ENCODE data around the gene MASTL. TPM values are rescaled to one million over a fixed set of nuclear protein-coding genes. Genes with fewer than 3 reads are reported as not detected.

MASTL gene
- total RNA-seq: 10 to 100 TPM in 1 of 4 donors, 1 to 10 TPM in 3; 3.8 to 13.8 (median 7.5) TPM

DNA sequence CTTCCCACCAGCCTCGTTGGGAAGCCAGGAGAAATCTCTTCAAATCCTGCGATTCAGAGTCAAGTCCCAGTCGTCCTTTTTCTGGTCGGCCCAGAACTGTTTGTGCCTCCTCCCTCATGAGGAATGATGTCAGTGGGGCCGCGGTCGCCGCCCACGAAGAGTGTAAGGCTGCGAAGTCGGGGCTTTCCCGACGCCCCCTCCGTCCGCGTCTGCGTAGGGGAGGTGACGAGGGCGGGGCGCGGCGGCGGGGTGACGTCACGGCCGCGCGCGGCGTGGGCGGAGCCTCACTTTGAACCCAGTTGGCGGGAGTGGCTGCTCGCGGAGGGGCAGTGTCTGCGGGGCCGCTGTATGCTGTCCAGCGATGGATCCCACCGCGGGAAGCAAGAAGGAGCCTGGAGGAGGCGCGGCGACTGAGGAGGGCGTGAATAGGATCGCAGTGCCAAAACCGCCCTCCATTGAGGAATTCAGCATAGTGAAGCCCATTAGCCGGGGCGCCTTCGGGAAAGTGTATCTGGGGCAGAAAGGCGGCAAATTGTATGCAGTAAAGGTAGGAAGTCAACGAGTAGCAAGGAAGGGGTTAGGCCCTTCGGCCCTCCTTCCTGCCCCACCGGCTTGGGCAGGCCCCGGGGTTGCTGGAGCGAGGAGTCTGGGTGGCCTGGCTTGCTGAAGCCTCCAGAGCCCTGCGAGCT lies at the start of gene MASTL:
MASTL (plus strand) TSS at position 287 of the 689 bp plus-strand sequence; CDS start at position 362, 75 bp downstream.
- TF ChIP-seq, protein P1, sequence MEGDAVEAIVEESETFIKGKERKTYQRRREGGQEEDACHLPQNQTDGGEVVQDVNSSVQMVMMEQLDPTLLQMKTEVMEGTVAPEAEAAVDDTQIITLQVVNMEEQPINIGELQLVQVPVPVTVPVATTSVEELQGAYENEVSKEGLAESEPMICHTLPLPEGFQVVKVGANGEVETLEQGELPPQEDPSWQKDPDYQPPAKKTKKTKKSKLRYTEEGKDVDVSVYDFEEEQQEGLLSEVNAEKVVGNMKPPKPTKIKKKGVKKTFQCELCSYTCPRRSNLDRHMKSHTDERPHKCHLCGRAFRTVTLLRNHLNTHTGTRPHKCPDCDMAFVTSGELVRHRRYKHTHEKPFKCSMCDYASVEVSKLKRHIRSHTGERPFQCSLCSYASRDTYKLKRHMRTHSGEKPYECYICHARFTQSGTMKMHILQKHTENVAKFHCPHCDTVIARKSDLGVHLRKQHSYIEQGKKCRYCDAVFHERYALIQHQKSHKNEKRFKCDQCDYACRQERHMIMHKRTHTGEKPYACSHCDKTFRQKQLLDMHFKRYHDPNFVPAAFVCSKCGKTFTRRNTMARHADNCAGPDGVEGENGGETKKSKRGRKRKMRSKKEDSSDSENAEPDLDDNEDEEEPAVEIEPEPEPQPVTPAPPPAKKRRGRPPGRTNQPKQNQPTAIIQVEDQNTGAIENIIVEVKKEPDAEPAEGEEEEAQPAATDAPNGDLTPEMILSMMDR (IDR thresholded peaks at IDR 0.05): peak in 1 of 6 experiments; percentile 24
- peak in 3 of 4 donors; percentile 77 to 95 (median 90) for TF ChIP-seq POLR2A (IDR thresholded peaks at IDR 0.05)
- peak within 1 kb of the TSS; percentile 74 to 97 (median 84) for H3K4me3 ChIP-seq
- H3K27me3 ChIP-seq: no peaks in the 10 kb centered on the region
- peaks cover 0 to 26% (median 0%) of the 10 kb centered on the region in 3 donors for H3K36me3 ChIP-seq
- peaks cover 11 to 56% (median 13%) of the 10 kb centered on the region in 3 donors for H3K4me1 ChIP-seq
- 0 to 1% methylated on average over 21 to 26 of the region's 55 CpGs for WGBS, 2 donors
- H3K9me3 ChIP-seq: no peaks in the 10 kb centered on the region
- H3K27ac ChIP-seq: peak within 1 kb of the TSS; percentile 97 to 100 (median 100)
- DNase-seq: peak; percentile 75
- intact Hi-C loops (cut with DNase I): no loop called here

- DNase-seq: no peak
- 89 to 91% methylated on average over 3 of the region's 3 CpGs for WGBS, 2 donors
- Histone ChIP-seq H3K9me3 (peaks cover 0 to 6% (median 0%) of the 10 kb centered on the region in 3 donors), H3K36me3 (peaks cover 6 to 79% (median 20%) of the 10 kb centered on the region in 3 donors), H3K4me3 (no peak overlapping the region), H3K4me1 (no peaks in the 10 kb centered on the region), H3K27me3 (no peaks in the 10 kb centered on the region), H3K27ac (no peak overlapping the region)
- intact Hi-C loops (cut with DNase I): no loop called here
- TF ChIP-seq, protein P1 (IDR thresholded peaks at IDR 0.05): no peak
- TF ChIP-seq POLR2A (IDR thresholded peaks at IDR 0.05): no peak
Measured at GRCh38 chr10:27108165-27108564, 47.0 kb upstream of the MASTL start.

GRCh38 chr10:27134371-27134770 lies 20.8 kb upstream of the MASTL start:
- peaks cover 4 to 100% (median 20%) of the 10 kb centered on the region in 3 donors for H3K36me3 ChIP-seq
- intact Hi-C loops (cut with DNase I): no loop called here
- no peaks in the 10 kb centered on the region for H3K9me3 ChIP-seq
- no peaks in the 10 kb centered on the region for H3K27me3 ChIP-seq
- H3K27ac ChIP-seq: no peak overlapping the region
- TF ChIP-seq, protein P1 (IDR thresholded peaks at IDR 0.05): no peak
- TF ChIP-seq POLR2A (IDR thresholded peaks at IDR 0.05): no peak
- DNase-seq: no peak
- no peak overlapping the region for H3K4me3 ChIP-seq
- 85 to 90% methylated on average over 3 of the region's 3 CpGs for WGBS, 2 donors
- no peaks in the 10 kb centered on the region for H3K4me1 ChIP-seq

DNA sequence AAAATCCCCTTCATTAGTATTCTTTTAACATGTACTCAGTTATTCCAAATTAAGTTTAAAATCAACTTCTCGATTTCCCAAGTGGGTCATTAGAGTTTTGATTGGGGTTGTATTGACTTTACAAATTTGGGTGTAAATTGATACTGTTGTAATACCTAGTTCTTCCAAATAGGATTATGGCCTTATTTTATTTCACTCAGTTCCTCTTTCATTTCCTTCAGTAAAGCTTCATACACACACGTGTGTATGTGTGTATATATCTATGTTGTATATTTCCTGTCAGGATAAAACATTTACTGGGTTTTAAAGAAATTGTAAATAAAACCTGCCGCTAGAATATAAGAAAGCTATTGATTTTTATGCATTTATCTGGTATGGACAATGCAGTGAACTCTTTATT lies 16.9 kb upstream of the MASTL start:
- no peak for DNase-seq
- WGBS, 2 donors: 81 to 91% methylated on average over 3 of the region's 3 CpGs
- H3K27ac ChIP-seq: no peak overlapping the region
- H3K27me3 ChIP-seq: no peaks in the 10 kb centered on the region
- intact Hi-C loops (cut with DNase I): no loop called here
- H3K36me3 ChIP-seq: peaks cover 0 to 98% (median 10%) of the 10 kb centered on the region in 3 donors
- H3K4me3 ChIP-seq: no peak overlapping the region
- TF ChIP-seq POLR2A (IDR thresholded peaks at IDR 0.05): no peak
- TF ChIP-seq, protein P1 (IDR thresholded peaks at IDR 0.05): no peak
- no peaks in the 10 kb centered on the region for H3K9me3 ChIP-seq
- no peaks in the 10 kb centered on the region for H3K4me1 ChIP-seq

DNA sequence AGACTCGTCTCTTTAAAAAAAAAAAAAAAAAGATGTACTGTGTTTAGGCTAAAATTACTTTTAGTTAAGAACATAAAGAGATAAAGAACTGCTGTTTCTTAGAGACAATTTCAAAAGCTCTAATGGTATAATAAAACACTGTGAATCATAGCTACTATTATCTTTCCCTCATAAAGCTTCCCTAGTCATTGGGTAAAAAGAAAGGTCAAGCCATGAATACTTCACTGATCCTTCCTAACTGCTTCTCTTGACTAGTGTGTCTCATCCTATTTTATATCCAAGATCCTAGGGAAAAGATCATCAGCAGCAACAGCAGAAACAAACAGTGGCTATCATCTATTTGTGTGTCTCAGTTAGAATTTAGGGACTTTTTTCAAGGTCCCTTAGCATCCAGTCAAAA lies 11.5 kb upstream of the MASTL start:
- WGBS, 2 donors: 67 to 71% methylated on average over 1 of the region's 1 CpG
- no peak for DNase-seq
- Histone ChIP-seq H3K36me3 (peaks cover 9 to 98% (median 23%) of the 10 kb centered on the region in 3 donors), H3K27me3 (no peaks in the 10 kb centered on the region), H3K9me3 (no peaks in the 10 kb centered on the region), H3K27ac (no peak overlapping the region), H3K4me3 (no peak overlapping the region), H3K4me1 (no peaks in the 10 kb centered on the region)
- no peak for TF ChIP-seq POLR2A (IDR thresholded peaks at IDR 0.05)
- TF ChIP-seq, protein P1 (IDR thresholded peaks at IDR 0.05): no peak
- intact Hi-C loops (cut with DNase I): no loop called here

Data from esophagus squamous epithelium (tissue), 5 donors.